Activated naive CD8-positive, alpha-beta T cell treated with anti-CD3 and anti-CD28 coated beads for 36 hours (primary cell): ENCODE results near the gene RGS12. TPM values are rescaled to one million over a fixed set of nuclear protein-coding genes. Genes with fewer than 3 reads are reported as not detected.
A peak's percentile ranks its signal among the peaks of the same experiment; 100 is the strongest.

Source experiments
- DNase-seq: peaks from one replicate; pipeline ENCODE4 v3.0.0; 2021
- H3K27ac Mint-ChIP-seq: one replicate; pipeline ENCODE4 v1.8.0; 2022; ENCODE audit warnings: mild to moderate bottlenecking, moderate library complexity, mixed read lengths
- H3K27me3 Mint-ChIP-seq: one replicate; pipeline ENCODE4 v1.8.0; 2022; ENCODE audit warnings: mild to moderate bottlenecking, mixed read lengths
- H3K36me3 Mint-ChIP-seq: one replicate; pipeline ENCODE4 v1.8.0; 2021; ENCODE audit warnings: mild to moderate bottlenecking, mixed read lengths
- H3K4me1 Mint-ChIP-seq: one replicate; pipeline ENCODE4 v1.8.0; 2021; ENCODE audit warnings: mixed read lengths
- H3K4me3 Mint-ChIP-seq: one replicate; pipeline ENCODE4 v1.8.0; 2022; ENCODE audit warnings: mild to moderate bottlenecking, moderate library complexity, mixed read lengths
- H3K9me3 Mint-ChIP-seq: one replicate; pipeline ENCODE4 v1.8.0; 2022; ENCODE audit warnings: mixed read lengths
- total RNA-seq, 2 experiments: library from RNA; stranded (reverse); gene quantifications; one replicate each; pipeline ENCODE4 v1.2.3, GENCODE V29; 2021

RGS12 gene
- total RNA-seq, 2 experiments from 2014 or later = 1.7 to 2.9 TPM

- no peaks in the 10 kb centered on the region for H3K4me1 Mint-ChIP-seq
These were observed 7.1 kb upstream of the RGS12 start for GRCh38 chr4:3285558-3286334.

GRCh38 chr4:3286335-3287175, 6.3 kb upstream of the RGS12 start:
- H3K4me1 Mint-ChIP-seq = peaks cover 2% of the 10 kb centered on the region
- no peaks in the 10 kb centered on the region for H3K36me3 Mint-ChIP-seq
- H3K9me3 Mint-ChIP-seq = peaks cover 5% of the 10 kb centered on the region
- DNase-seq = no peak
- no peak overlapping the region for H3K4me3 Mint-ChIP-seq
- H3K27ac Mint-ChIP-seq = no peak overlapping the region
- peaks cover 34% of the 10 kb centered on the region for H3K27me3 Mint-ChIP-seq

More at GRCh38 chr4:3285558-3286334, 7.1 kb upstream of the RGS12 start:
- Mint-ChIP-seq H3K9me3 (peaks cover 7% of the 10 kb centered on the region), H3K4me3 (no peak overlapping the region), H3K27ac (no peak overlapping the region), H3K36me3 (no peaks in the 10 kb centered on the region), H3K27me3 (peaks cover 30% of the 10 kb centered on the region)
- no peak for DNase-seq

DNA sequence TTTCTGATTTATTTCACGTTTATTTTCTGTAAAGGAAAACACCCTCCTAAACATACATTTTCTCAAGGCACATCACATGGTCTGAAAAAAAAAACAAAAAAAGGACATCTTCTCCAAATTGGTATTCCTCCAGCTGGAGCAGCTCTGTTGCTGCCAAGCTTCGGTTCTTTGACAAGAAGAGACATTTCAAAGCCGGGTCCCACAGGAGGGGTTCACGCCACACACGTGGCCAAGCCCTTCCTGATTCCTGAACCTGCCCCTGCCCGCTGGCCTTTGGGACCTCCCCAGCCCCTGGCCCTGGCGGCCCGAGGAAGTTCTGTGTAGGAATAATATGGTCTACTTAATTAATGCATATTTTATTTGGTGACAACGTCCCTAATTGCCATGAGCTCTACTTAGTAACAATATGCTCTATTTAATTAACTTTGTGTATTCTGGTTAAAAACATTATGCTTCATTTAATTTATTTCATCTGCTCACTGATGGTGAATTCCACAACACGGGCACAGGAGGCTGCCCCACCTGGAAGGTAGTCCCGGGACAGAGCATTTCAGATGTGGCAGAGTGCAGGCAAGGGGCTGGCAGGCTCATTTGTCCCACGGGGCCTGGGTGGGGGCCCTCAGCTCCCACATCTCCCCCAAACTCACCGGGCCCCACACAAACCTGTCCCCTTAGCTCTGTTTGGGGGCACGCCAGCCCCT, 5.4 kb upstream of the RGS12 start:
- no peaks in the 10 kb centered on the region for H3K36me3 Mint-ChIP-seq
- no peak overlapping the region for H3K4me3 Mint-ChIP-seq
- no peak for DNase-seq
- peaks cover 38% of the 10 kb centered on the region for H3K27me3 Mint-ChIP-seq
- H3K4me1 Mint-ChIP-seq = peaks cover 6% of the 10 kb centered on the region
- no peak overlapping the region for H3K27ac Mint-ChIP-seq
- no peaks in the 10 kb centered on the region for H3K9me3 Mint-ChIP-seq

DNA sequence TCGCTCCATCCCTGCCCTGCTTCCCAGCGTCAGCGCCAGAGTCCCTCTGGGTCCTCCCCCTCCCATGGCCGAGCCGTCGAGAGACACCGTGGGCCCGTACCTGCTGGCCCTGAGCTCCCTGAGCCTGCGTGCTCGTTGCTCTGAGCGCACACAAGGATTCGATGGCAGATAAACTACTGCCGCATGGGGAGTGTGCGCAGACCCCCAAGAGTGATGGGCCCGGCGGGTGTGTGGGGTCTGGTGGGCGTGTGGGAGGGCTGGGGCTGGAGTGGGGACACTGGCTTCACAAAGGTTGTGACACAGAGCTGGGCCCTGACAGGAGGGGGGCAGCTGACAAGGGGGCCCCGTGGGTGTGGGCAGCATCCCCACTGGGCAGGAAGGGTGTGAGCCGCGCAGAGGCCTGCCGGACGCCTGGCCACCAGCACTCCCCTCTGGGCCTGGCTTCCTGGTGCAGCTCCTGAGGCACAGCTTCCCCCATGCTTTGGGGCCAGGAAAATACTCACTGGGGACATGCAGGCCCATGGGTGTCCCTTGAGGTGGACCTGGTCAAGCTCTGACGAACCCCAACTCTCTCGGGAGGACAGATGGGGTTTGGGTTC, 4.8 kb upstream of the RGS12 start:
- Mint-ChIP-seq H3K27ac (no peak overlapping the region), H3K27me3 (peaks cover 38% of the 10 kb centered on the region), H3K4me1 (peaks cover 6% of the 10 kb centered on the region), H3K9me3 (no peaks in the 10 kb centered on the region), H3K4me3 (no peak overlapping the region), H3K36me3 (no peaks in the 10 kb centered on the region)
- DNase-seq = no peak

- Mint-ChIP-seq H3K9me3 (no peaks in the 10 kb centered on the region), H3K4me1 (peaks cover 6% of the 10 kb centered on the region), H3K27ac (no peak overlapping the region), H3K27me3 (peaks cover 41% of the 10 kb centered on the region), H3K4me3 (no peak overlapping the region), H3K36me3 (no peaks in the 10 kb centered on the region)
- DNase-seq = no peak
These were observed 4.2 kb upstream of the RGS12 start for GRCh38 chr4:3288571-3289094.

DNA sequence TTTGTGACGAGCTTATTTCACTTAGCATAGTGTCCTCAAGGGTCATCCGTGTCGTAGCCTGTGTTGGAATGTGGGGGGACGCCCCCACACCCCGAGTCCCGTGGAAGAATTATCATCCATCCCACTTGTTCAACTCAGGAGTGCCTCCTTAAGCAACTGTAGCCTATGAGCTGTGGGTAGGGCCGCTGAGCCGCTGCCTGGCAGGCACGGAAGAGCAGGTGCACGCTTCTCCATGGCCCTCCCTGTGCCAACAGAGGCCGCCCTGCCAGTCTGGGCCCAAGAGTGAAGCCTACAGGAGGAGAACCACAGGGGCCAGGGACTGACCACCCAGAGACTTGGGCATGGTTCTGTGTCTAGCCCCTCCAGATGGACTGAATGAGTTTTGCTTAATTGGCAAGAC, 2.3 kb upstream of the RGS12 start:
- no peak overlapping the region for H3K4me3 Mint-ChIP-seq
- H3K9me3 Mint-ChIP-seq = no peaks in the 10 kb centered on the region
- no peaks in the 10 kb centered on the region for H3K36me3 Mint-ChIP-seq
- H3K4me1 Mint-ChIP-seq = peaks cover 6% of the 10 kb centered on the region
- no peak overlapping the region for H3K27ac Mint-ChIP-seq
- no peak for DNase-seq
- peaks cover 50% of the 10 kb centered on the region for H3K27me3 Mint-ChIP-seq

DNA sequence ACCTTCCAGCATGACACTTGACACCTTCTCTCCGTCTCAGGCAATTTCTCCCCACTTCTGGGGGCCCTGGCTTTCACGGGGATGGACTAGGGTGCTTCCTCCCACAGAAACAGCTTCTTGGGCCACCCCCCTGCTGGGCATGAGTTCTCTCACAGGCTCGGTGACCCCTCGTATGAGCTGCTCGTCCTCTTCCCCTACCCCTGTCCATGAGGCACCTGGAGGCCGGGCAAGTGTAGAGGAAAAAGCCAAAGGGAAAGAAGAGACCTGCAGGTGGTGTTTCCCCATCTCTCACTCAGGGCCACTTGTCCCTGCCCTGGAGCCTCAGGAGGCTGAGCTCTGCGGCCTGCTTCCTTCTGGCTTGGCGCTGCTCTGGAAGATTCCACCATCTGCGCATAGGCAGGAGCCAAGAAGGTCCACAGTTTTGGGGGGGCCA, 1.9 kb upstream of the RGS12 start:
- Mint-ChIP-seq H3K4me3 (no peak overlapping the region), H3K27ac (no peak overlapping the region), H3K4me1 (peaks cover 6% of the 10 kb centered on the region), H3K9me3 (no peaks in the 10 kb centered on the region), H3K27me3 (peaks cover 50% of the 10 kb centered on the region), H3K36me3 (no peaks in the 10 kb centered on the region)
- no peak for DNase-seq

DNA sequence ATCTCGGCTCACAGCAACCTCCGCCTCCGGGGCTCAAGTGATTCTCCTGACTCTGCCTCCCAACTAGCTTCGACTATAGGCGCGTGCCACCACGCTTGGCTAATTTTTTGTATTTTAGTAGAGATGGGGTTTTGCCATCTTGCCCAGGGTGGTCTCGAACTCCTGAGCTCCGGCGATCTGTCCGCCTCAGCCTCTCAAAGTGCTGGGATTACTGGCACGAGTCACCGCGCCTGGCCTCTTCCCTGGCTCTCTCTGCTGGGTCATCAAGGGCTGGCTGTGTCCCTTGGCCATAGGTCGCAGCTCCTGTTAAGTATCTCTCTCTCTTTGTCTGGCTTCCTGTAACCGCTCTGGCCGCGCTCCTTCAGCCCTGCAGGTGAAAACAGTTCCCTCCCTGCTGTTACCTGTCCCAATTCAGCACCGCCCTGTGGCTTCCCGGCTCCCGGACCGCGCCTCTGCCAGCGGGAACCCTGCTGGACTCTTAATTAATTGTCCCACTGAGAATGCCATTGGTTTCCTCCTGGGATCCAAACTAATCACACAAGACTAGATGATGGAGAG, 1.3 kb upstream of the RGS12 start:
- DNase-seq = no peak
- Mint-ChIP-seq H3K4me1 (peaks cover 6% of the 10 kb centered on the region), H3K4me3 (peak overlapping the region; percentile 91), H3K36me3 (no peaks in the 10 kb centered on the region), H3K27ac (no peak overlapping the region), H3K27me3 (peaks cover 52% of the 10 kb centered on the region), H3K9me3 (no peaks in the 10 kb centered on the region)

DNA sequence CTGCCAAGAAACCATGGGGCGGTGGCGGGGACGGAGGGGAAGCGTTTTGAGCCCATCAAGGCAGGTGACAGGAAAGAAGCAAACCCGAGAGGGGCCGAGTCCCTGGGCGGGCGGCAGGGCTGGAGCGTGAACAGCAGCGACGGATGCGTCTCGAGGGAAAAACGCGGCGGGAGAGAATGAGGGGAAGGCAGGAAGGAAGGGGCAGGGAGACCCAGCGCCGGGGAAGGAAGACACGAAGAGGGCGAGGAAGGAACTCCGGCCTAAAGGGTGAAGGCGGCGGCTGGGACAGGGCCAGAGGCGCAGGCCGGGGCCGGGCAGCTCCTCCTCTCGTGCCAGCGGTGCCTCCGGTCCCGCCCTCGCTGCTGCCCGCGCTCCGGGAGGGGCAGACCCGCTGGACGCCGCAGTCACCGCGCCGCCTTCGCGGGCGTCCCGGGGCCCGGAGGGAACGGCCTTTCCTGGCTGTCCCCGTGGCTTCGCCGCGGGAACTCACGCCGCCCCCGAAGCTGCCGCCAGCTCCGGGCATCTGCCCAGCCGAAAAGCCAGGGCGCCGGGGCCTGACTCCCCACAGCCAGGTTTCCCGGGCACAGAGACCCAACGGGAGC, 751 bp upstream of the RGS12 start:
- peaks cover 48% of the 10 kb centered on the region for H3K27me3 Mint-ChIP-seq
- peak overlapping the region; percentile 91 for H3K4me3 Mint-ChIP-seq
- no peaks in the 10 kb centered on the region for H3K36me3 Mint-ChIP-seq
- DNase-seq = peak; percentile 31
- H3K4me1 Mint-ChIP-seq = peaks cover 6% of the 10 kb centered on the region
- no peak overlapping the region for H3K27ac Mint-ChIP-seq
- H3K9me3 Mint-ChIP-seq = peaks cover 1% of the 10 kb centered on the region

GRCh38 chr4:3293401-3294391, 875 bp downstream of the RGS12 start:
- Mint-ChIP-seq H3K4me3 (peak overlapping the region; percentile 33), H3K27ac (no peak overlapping the region)
- DNase-seq = peak; percentile 13

GRCh38 chr4:3294401-3295241, 1.8 kb downstream of the RGS12 start:
- Mint-ChIP-seq H3K4me3 (no peak overlapping the region), H3K36me3 (no peaks in the 10 kb centered on the region), H3K9me3 (peaks cover 10% of the 10 kb centered on the region), H3K27ac (no peak overlapping the region), H3K27me3 (peaks cover 46% of the 10 kb centered on the region), H3K4me1 (peaks cover 6% of the 10 kb centered on the region)
- DNase-seq = no peak

More at GRCh38 chr4:3293401-3294391, 875 bp downstream of the RGS12 start:
- peaks cover 6% of the 10 kb centered on the region for H3K4me1 Mint-ChIP-seq
- H3K36me3 Mint-ChIP-seq = no peaks in the 10 kb centered on the region
- peaks cover 46% of the 10 kb centered on the region for H3K27me3 Mint-ChIP-seq
- H3K9me3 Mint-ChIP-seq = peaks cover 10% of the 10 kb centered on the region

DNA sequence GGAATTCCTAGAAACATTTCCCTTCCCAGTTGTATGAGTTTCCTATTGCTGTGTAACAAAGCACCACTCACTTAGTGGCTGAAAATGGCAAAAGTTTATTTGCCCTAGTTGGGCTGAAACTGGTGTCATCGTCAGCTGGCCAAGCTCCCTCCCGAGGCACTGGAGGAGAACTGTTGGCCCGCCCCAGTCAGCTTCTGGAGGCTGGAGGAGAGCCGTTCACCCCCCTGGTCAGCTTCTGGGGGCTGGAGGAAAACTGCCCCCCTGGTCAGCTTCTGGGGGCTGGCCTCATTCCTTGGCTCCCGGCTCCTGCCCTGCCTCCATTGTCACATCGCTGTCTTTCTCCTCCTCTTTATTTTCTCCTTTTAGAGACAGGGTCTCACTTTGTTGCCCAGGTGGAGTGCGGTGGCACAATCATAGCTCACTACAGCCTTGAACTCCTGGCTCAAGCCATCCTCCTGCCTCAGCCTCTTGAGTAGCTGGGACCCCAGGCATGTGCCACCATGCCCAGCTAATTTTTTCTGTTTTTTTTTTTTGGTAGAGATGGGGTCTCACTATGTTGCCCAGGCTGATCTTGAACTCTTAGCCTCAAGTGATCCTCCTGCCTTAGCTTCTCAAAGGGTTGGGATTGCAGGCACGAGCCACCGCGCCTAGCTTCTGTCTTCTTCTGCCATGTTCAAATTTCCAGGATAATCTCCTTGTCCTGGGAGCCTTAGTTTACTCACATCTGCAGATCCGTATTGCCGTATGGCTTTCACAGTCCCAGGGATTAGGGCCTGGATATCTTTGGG, 3.2 kb downstream of the RGS12 start:
- H3K4me1 Mint-ChIP-seq = peaks cover 7% of the 10 kb centered on the region
- no peaks in the 10 kb centered on the region for H3K36me3 Mint-ChIP-seq
- no peak overlapping the region for H3K27ac Mint-ChIP-seq
- peaks cover 10% of the 10 kb centered on the region for H3K9me3 Mint-ChIP-seq
- peaks cover 35% of the 10 kb centered on the region for H3K27me3 Mint-ChIP-seq
- no peak for DNase-seq
- no peak overlapping the region for H3K4me3 Mint-ChIP-seq
